GM19023 (cell line): ENCODE measurements around the gene LY6G5C.

Experiments used
- ATAC-seq: cut with Tn5 transposase; IDR thresholded peaks from one replicate; pipeline ENCODE4 v1.9.1; 2021; ENCODE audit warnings: mild to moderate bottlenecking, moderate library complexity; ENCODE audit not compliant: unreplicated experiment

LY6G5C gene

GRCh38 chr6:31691564-31692108, 10.8 kb upstream of the LY6G5C start:
- ATAC-seq = no peak

GRCh38 chr6:31691078-31691463, 10.2 kb upstream of the LY6G5C start:
- no peak for ATAC-seq

GRCh38 chr6:31690231-31691077, 9.6 kb upstream of the LY6G5C start:
- no peak for ATAC-seq

- no peak for ATAC-seq
These were observed 8.6 kb upstream of the LY6G5C start for GRCh38 chr6:31689249-31690110.

- no peak for ATAC-seq
These were observed 7.2 kb upstream of the LY6G5C start for GRCh38 chr6:31687860-31688693.

- no peak for ATAC-seq
These were observed 6.5 kb upstream of the LY6G5C start for GRCh38 chr6:31687321-31687720.

- ATAC-seq = no peak
These were observed 5.6 kb upstream of the LY6G5C start for GRCh38 chr6:31686483-31686882.

- ATAC-seq = no peak
These were observed 2.7 kb upstream of the LY6G5C start for GRCh38 chr6:31683591-31683990.

- no peak for ATAC-seq
These were observed 336 bp upstream of the LY6G5C start for GRCh38 chr6:31681135-31681671.

- ATAC-seq = no peak
These were observed 2.9 kb downstream of the LY6G5C start for GRCh38 chr6:31677955-31678354.

GRCh38 chr6:31676904-31677303, 4.0 kb downstream of the LY6G5C start:
- no peak for ATAC-seq

GRCh38 chr6:31676322-31676903, 4.5 kb downstream of the LY6G5C start:
- no peak for ATAC-seq

- ATAC-seq = no peak
These were observed 11.2 kb downstream of the LY6G5C start, which contains the start of gene LY6G5B for GRCh38 chr6:31669676-31670075. LY6G5B (plus strand) TSS chr6:31669976; CDS start chr6:31670951, 975 bp downstream.

GRCh38 chr6:31666337-31666965, 14.4 kb downstream of the LY6G5C start:
- ATAC-seq = no peak

GRCh38 chr6:31665501-31666336, 15.1 kb downstream of the LY6G5C start, which contains the start of gene CSNK2B:
CSNK2B (plus strand) TSS chr6:31666080; CDS start chr6:31666832, 752 bp downstream.
- ATAC-seq = peak; percentile 83

GRCh38 chr6:31664790-31665500, 15.9 kb downstream of the LY6G5C start, which contains the start of gene GPANK1:
GPANK1 (minus strand) TSS chr6:31664997; CDS start chr6:31664478, 519 bp downstream.
- ATAC-seq = no peak

- no peak for ATAC-seq
These were observed 16.7 kb downstream of the LY6G5C start for GRCh38 chr6:31663961-31664789.
